Tibial nerve (tissue), 4 donors: ENCODE measurements around the gene NOTCH1. TPM values are rescaled to one million over a fixed set of nuclear protein-coding genes. Genes with fewer than 3 reads are reported as not detected.

Experiments
- DNase-seq, 2 donors: peaks; one replicate each; pipeline ENCODE4 v3.0.0-alpha.2; 2019; ENCODE audit warnings: low spot score in 2 of 2
- H3K27ac ChIP-seq, 4 donors: fragments of 200-600 bp; sonication (generic) in 3 of 4; one replicate each; pipeline ENCODE4 v1.5.1; 2017 to 2019; ENCODE audit warnings: mild to moderate bottlenecking in 1 of 4
- H3K27me3 ChIP-seq, 2 donors: fragments of 200-600 bp; sonication (generic) in 1 of 2; one replicate each; pipeline versions ENCODE4 v1.5.1 to v1.6.0; 2017 to 2019
- H3K36me3 ChIP-seq, 3 donors: fragments of 200-600 bp; sonication (generic); one replicate each; pipeline ENCODE4 v1.5.1; 2018 to 2019
- H3K4me1 ChIP-seq, 4 donors: fragments of 200-600 bp; sonication (generic) in 3 of 4; one replicate each; pipeline ENCODE4 v1.5.1; 2017 to 2019
- H3K4me3 ChIP-seq, 4 donors: fragments of 200-600 bp; sonication (generic) in 3 of 4; one replicate each; pipeline ENCODE4 v1.5.1; 2017 to 2019; ENCODE audit warnings: mild to moderate bottlenecking in 1 of 4, moderate library complexity in 1 of 4
- H3K9me3 ChIP-seq, 4 donors: fragments of 200-600 bp; sonication (generic) in 3 of 4; one replicate each; pipeline ENCODE4 v1.5.1; 2017 to 2019
- EP300 ChIP-seq, 2 donors: sonication (generic); formaldehyde crosslinking; IDR thresholded peaks; one replicate each; pipeline ENCODE4 v1.6.1; 2017; ENCODE audit warnings: antibody characterized with exemption in 2 of 2, mild to moderate bottlenecking in 1 of 2
- POLR2A ChIP-seq, 2 donors: fragments of 450-650 bp; IDR thresholded peaks; one replicate each; pipeline ENCODE4 v1.6.1; 2017; ENCODE audit warnings: antibody characterized with exemption in 2 of 2, mild to moderate bottlenecking in 2 of 2, moderate library complexity in 2 of 2
- WGBS, 2 donors: methylation state at CpG; one replicate each; pipeline ENCODE4 v1.1.5; 2018; 5-methylcytosine and 5-hydroxymethylcytosine counted together
- total RNA-seq, 4 donors: library from RNA; depleted of rRNA; stranded (reverse); fragments of >200 nt; gene quantifications; one replicate each; pipeline ENCODE4 v1.1.0, GENCODE V29; 2016
- TF ChIP-seq, protein P1 (sequence below), 5 experiments: fragments of 200-600 bp in 3 of 5; fragments of 450-650 bp in 2 of 5; sonication (generic) in 3 of 5; IDR thresholded peaks; one replicate each; pipeline ENCODE4 v1.5.1; 2016 to 2019; ENCODE audit warnings: antibody characterized with exemption in 5 of 5, mild to moderate bottlenecking in 3 of 5, moderate library complexity in 2 of 5

NOTCH1 gene
- total RNA-seq, 4 donors from 2014 or later, result 29.3 to 65.4 (median 41.5) TPM

DNA sequence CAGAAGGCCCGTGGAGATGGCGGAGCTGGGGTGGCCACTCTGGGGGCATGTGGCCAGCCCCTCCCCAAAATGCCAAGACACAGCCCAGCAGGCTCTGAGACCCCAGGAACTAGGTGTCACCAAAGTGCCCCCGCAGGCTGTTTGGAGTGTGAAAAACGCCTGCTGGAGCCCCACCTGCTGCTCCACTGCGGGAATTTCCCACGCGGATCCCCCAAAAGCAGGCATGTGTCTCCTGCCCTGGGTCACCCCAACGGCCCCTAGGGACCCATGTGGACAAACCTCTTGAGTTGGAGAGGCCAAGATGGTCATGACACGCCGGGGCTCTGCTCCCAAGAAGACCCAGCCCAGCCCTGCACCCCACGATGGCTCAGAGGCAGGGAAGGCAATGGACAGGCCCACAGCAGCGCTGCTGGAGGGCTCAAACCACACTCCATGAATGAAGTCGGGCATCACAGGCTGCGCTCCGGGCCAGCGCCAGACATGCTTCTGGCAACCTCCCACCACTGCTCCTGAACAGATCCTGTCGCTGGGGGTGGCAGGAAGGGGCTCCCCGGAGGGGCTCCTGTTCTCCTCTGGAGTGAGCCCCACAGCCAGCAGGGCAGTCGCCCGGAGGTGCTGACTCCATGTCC lies 15.3 kb downstream of the NOTCH1 start:
- WGBS, 2 donors, result 29 to 35% methylated on average over 6 to 16 of the region's 20 CpGs
- no peaks in the 10 kb centered on the region for H3K27me3 ChIP-seq
- no peak overlapping the region for H3K4me3 ChIP-seq
- H3K4me1 ChIP-seq, result peaks cover 0 to 97% (median 87%) of the 10 kb centered on the region in 4 donors
- H3K9me3 ChIP-seq, result no peaks in the 10 kb centered on the region
- no peak for TF ChIP-seq EP300 (IDR thresholded peaks at IDR 0.05)
- no peak for DNase-seq
- peak overlapping the region in 3 of 4 donors; percentile 21 to 86 (median 73) for H3K27ac ChIP-seq
- no peaks in the 10 kb centered on the region for H3K36me3 ChIP-seq

DNA sequence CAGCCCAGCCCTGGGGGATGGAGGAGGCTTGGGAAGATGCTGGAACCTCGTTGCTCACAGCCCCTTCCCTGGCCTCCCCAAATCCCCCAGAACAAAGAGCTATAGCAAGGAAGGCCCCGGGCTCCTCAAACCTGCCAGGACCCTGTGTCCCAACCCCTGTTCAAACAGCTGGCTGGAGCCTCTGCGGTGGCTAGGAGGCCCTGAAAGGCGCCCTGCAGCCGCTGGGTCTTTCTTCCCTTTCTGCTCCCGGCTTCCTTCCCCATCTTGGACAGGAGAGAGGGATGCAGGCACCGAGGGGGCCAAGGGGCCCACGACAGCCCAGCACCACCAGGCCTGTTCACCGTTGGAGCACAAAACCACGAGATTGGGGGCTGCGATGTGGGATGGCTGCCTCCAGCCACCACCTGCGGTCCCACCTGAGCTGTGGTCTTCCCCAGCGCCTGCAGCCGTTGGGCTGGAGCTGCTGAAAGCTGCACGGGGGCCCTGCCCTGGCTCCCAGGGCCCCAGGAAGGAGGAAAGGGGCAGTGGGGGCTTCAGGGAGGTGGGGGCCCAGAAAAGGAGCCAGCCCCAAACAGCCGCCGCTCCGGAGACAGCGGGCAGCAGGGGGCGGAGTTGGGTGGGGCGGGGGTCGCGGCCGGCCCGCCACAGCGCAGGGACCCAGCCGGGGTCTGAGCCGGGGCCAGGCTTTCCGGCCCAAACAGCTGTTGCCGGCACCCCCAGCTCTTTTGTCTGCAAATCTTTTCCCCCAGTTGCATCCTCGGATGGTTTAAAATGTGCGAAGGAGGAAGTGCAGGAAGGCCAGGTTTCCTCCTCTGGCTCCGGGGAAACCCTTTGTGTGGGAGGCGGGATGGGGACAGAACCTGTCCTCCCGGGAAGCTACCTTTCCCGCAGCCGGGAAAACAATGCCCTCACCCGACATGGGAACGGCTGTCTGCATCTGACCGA lies 16.1 kb downstream of the NOTCH1 start:
- 38 to 48% methylated on average over 29 to 36 of the region's 40 CpGs for WGBS, 2 donors
- H3K27ac ChIP-seq, result peak overlapping the region in 3 of 4 donors; percentile 45 to 86 (median 56)

DNA sequence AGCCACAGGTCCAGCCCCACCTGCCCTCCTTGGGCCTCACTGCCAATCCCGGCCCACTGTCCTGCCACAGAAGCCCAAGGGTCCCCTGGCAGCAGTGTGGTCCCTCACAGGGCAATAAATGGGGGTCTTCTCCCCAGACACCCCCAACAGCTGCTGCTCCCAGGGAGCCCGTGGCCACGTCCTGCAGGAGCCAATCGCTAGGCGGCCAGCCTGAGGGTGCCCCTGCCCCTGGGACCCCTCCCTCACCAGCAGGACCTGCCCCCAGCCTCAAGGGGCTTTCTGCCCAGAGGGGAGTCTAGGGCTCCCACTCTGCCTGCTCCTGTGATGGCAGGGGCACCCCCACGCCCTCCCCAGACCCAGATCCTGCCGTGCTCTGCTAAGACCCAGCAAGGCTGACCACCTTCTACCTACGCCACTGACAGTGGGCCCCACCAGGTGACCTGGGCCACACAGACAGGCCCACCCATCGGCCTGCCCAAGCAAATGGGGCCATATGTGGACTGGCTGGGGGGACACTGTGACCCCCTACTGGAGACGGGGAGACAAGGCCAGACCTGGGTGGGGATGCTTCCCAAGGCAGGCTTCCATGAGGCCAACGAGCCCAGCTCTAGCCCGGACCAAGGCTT lies 17.0 kb downstream of the NOTCH1 start:
- Histone ChIP-seq H3K4me1 (peaks cover 0 to 100% (median 92%) of the 10 kb centered on the region in 4 donors), H3K27me3 (no peaks in the 10 kb centered on the region), H3K9me3 (no peaks in the 10 kb centered on the region), H3K4me3 (no peak overlapping the region), H3K27ac (peak overlapping the region in 3 of 4 donors; percentile 45 to 86 (median 56)), H3K36me3 (peaks cover 0 to under 1% (median 0%) of the 10 kb centered on the region in 3 donors)
- TF ChIP-seq EP300 (IDR thresholded peaks at IDR 0.05) (no peak), POLR2A (IDR thresholded peaks at IDR 0.05) (no peak)
- TF ChIP-seq, protein P1, sequence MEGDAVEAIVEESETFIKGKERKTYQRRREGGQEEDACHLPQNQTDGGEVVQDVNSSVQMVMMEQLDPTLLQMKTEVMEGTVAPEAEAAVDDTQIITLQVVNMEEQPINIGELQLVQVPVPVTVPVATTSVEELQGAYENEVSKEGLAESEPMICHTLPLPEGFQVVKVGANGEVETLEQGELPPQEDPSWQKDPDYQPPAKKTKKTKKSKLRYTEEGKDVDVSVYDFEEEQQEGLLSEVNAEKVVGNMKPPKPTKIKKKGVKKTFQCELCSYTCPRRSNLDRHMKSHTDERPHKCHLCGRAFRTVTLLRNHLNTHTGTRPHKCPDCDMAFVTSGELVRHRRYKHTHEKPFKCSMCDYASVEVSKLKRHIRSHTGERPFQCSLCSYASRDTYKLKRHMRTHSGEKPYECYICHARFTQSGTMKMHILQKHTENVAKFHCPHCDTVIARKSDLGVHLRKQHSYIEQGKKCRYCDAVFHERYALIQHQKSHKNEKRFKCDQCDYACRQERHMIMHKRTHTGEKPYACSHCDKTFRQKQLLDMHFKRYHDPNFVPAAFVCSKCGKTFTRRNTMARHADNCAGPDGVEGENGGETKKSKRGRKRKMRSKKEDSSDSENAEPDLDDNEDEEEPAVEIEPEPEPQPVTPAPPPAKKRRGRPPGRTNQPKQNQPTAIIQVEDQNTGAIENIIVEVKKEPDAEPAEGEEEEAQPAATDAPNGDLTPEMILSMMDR (IDR thresholded peaks at IDR 0.05), result no peak
- no peak for DNase-seq
- WGBS, 2 donors, result 76 to 92% methylated on average over 9 to 11 of the region's 12 CpGs

More for the DNA sequence above, 16.1 kb downstream of the NOTCH1 start:
- Histone ChIP-seq H3K4me3 (no peak overlapping the region), H3K4me1 (peaks cover 0 to 99% (median 92%) of the 10 kb centered on the region in 4 donors), H3K36me3 (no peaks in the 10 kb centered on the region), H3K9me3 (no peaks in the 10 kb centered on the region), H3K27me3 (no peaks in the 10 kb centered on the region)
- TF ChIP-seq EP300 (IDR thresholded peaks at IDR 0.05) (peak in 1 of 2 donors; percentile 11), POLR2A (IDR thresholded peaks at IDR 0.05) (no peak)
- TF ChIP-seq, protein P1 (IDR thresholded peaks at IDR 0.05), result no peak
- no peak for DNase-seq

DNA sequence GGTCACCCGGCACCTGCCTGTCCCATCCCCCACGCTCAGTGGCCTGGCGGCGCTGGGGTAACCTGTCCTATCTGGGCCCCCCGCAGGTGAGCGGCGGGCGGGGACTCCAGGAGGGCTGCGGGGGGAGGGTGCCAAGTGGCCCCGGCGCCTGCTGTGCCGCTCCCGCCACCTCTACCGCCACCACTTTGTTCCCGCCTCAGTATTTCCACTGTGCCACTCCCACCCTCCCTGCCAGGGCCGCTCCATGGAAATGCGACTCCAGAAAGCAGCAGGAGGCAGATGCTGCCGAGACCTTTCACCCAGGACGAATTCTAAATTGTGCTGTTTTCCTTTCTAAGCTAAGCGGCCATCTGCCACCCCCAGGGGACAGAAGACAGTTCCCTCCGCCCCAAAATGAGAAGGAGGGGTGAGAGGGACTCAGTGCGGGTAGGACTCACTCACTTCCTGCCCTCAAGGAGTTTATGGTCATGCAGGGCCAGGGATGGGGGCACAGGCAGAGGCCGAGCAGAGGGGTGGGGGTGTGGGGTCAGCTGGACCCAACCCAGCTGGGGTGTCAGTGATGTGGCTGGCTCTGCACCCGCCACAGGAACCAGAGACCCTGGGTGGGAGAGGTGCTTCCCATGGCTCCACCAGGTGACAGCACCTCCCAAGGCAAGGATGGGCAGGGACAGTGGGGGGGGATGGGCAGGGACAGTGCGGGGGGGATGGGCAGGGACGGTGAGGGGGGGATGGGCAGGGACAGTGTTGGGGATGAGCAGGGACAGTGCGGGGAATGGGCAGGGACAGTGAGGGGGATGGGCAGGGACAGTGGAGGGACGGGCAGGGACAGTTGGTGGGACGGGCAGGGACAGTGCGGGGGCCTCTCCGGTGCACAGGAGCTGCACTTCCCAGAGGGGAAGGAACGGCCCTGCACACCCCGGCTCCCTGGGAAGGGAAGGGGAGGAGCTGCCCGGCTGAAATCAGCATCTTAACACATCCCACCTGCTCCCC lies 17.8 kb downstream of the NOTCH1 start:
- H3K27me3 ChIP-seq, result no peaks in the 10 kb centered on the region
- no peaks in the 10 kb centered on the region for H3K9me3 ChIP-seq

More for the DNA sequence above, 17.8 kb downstream of the NOTCH1 start:
- Histone ChIP-seq H3K4me1 (peaks cover 0 to 100% (median 87%) of the 10 kb centered on the region in 4 donors), H3K36me3 (peaks cover 0 to 9% (median 0%) of the 10 kb centered on the region in 3 donors), H3K4me3 (no peak overlapping the region), H3K27ac (peak overlapping the region in 3 of 4 donors; percentile 76 to 90 (median 86))
- TF ChIP-seq POLR2A (IDR thresholded peaks at IDR 0.05) (no peak), EP300 (IDR thresholded peaks at IDR 0.05) (peak in 1 of 2 donors; percentile 16)
- TF ChIP-seq, protein P1 (IDR thresholded peaks at IDR 0.05), result no peak
- WGBS, 2 donors, result 61 to 62% methylated on average over 29 to 31 of the region's 34 CpGs
- no peak for DNase-seq
